ENCODE data around the gene ZKSCAN8. TPM values are rescaled to one million over a fixed set of nuclear protein-coding genes. Genes with fewer than 3 reads are reported as not detected.

Gene ZKSCAN8
- total RNA-seq, 2 experiments from 2014 or later: 14.8 to 15.0 TPM

GRCh38 chr6:28142446-28142845 is 763 bp downstream of the ZKSCAN8 start:
- no peaks in the 10 kb centered on the region for H3K9me3 Mint-ChIP-seq
- intact Hi-C loops (cut with micrococcal nuclease): loop anchor here (5.0 kb wide), 1 partner anchor 300 kb away; the partner anchor contains the start of gene ZSCAN23
- H3K27me3 Mint-ChIP-seq (ENCODE audit: low read depth): no peaks in the 10 kb centered on the region
- peak overlapping the region; percentile 91 for H3K4me3 Mint-ChIP-seq
- peak; percentile 42 for DNase-seq
- H3K4me1 Mint-ChIP-seq (ENCODE audit: low read depth): peaks cover 53% of the 10 kb centered on the region
- peaks cover 17% of the 10 kb centered on the region for H3K36me3 Mint-ChIP-seq (ENCODE audit: low read depth)
- peak overlapping the region; percentile 87 for H3K27ac Mint-ChIP-seq
- CTCF ChIA-PET: interaction anchor here (1.7 kb wide), 1 partner anchor 10 kb away, joined by 3 read pairs; no protein-coding TSS in a partner anchor

GRCh38 chr6:28145231-28145630 is 3.5 kb downstream of the ZKSCAN8 start:
- H3K4me3 Mint-ChIP-seq: no peak overlapping the region
- H3K27ac Mint-ChIP-seq: no peak overlapping the region
- DNase-seq: no peak
- intact Hi-C loops (cut with micrococcal nuclease): no loop called here
- peaks cover 33% of the 10 kb centered on the region for H3K36me3 Mint-ChIP-seq (ENCODE audit: low read depth)
- H3K27me3 Mint-ChIP-seq (ENCODE audit: low read depth): no peaks in the 10 kb centered on the region
- H3K9me3 Mint-ChIP-seq: no peaks in the 10 kb centered on the region
- CTCF ChIA-PET: no interaction called here
- peaks cover 28% of the 10 kb centered on the region for H3K4me1 Mint-ChIP-seq (ENCODE audit: low read depth)

GRCh38 chr6:28152531-28152930 is 10.8 kb downstream of the ZKSCAN8 start:
- CTCF ChIA-PET: no interaction called here

GRCh38 chr6:28153546-28153945 is 11.9 kb downstream of the ZKSCAN8 start:
- Mint-ChIP-seq H3K4me1 (ENCODE audit: low read depth) (no peaks in the 10 kb centered on the region), H3K27me3 (ENCODE audit: low read depth) (no peaks in the 10 kb centered on the region), H3K4me3 (no peak overlapping the region), H3K9me3 (peaks cover 6% of the 10 kb centered on the region), H3K36me3 (ENCODE audit: low read depth) (peaks cover 81% of the 10 kb centered on the region), H3K27ac (no peak overlapping the region)
- intact Hi-C loops (cut with micrococcal nuclease): no loop called here
- no peak for DNase-seq
- CTCF ChIA-PET: interaction anchor here (1.0 kb wide), 1 partner anchor 10 kb away, joined by 3 read pairs; no protein-coding TSS in a partner anchor

More at GRCh38 chr6:28152531-28152930, 10.8 kb downstream of the ZKSCAN8 start:
- intact Hi-C loops (cut with micrococcal nuclease): no loop called here
- Mint-ChIP-seq H3K4me1 (ENCODE audit: low read depth) (no peaks in the 10 kb centered on the region), H3K36me3 (ENCODE audit: low read depth) (peaks cover 80% of the 10 kb centered on the region), H3K27me3 (ENCODE audit: low read depth) (no peaks in the 10 kb centered on the region), H3K27ac (no peak overlapping the region), H3K4me3 (no peak overlapping the region), H3K9me3 (peaks cover 5% of the 10 kb centered on the region)
- DNase-seq: no peak

GRCh38 chr6:28154357-28154756 is 12.7 kb downstream of the ZKSCAN8 start:
- Mint-ChIP-seq H3K36me3 (ENCODE audit: low read depth) (peaks cover 82% of the 10 kb centered on the region), H3K4me3 (no peak overlapping the region), H3K27me3 (ENCODE audit: low read depth) (no peaks in the 10 kb centered on the region), H3K27ac (no peak overlapping the region), H3K4me1 (ENCODE audit: low read depth) (no peaks in the 10 kb centered on the region), H3K9me3 (peaks cover 11% of the 10 kb centered on the region)
- intact Hi-C loops (cut with micrococcal nuclease): no loop called here
- no peak for DNase-seq
- CTCF ChIA-PET: interaction anchor here (0.7 kb wide), 1 partner anchor 862 kb away, joined by 3 read pairs; no protein-coding TSS in a partner anchor

- H3K4me1 Mint-ChIP-seq (ENCODE audit: low read depth): peaks cover 13% of the 10 kb centered on the region
- H3K36me3 Mint-ChIP-seq (ENCODE audit: low read depth): peaks cover 56% of the 10 kb centered on the region
- CTCF ChIA-PET: no interaction called here
- peaks cover 9% of the 10 kb centered on the region for H3K9me3 Mint-ChIP-seq
- no peak overlapping the region for H3K4me3 Mint-ChIP-seq
- no peak overlapping the region for H3K27ac Mint-ChIP-seq
- no peak for DNase-seq
- H3K27me3 Mint-ChIP-seq (ENCODE audit: low read depth): no peaks in the 10 kb centered on the region
- intact Hi-C loops (cut with micrococcal nuclease): no loop called here
Observed at GRCh38 chr6:28158318-28158717, 16.6 kb downstream of the ZKSCAN8 start.

- no peak for DNase-seq
- no peak overlapping the region for H3K27ac Mint-ChIP-seq
- no peaks in the 10 kb centered on the region for H3K27me3 Mint-ChIP-seq (ENCODE audit: low read depth)
- CTCF ChIA-PET: no interaction called here
- H3K36me3 Mint-ChIP-seq (ENCODE audit: low read depth): peaks cover 51% of the 10 kb centered on the region
- peaks cover 9% of the 10 kb centered on the region for H3K9me3 Mint-ChIP-seq
- H3K4me3 Mint-ChIP-seq: no peak overlapping the region
- intact Hi-C loops (cut with micrococcal nuclease): no loop called here
- H3K4me1 Mint-ChIP-seq (ENCODE audit: low read depth): peaks cover 13% of the 10 kb centered on the region
Observed at GRCh38 chr6:28159029-28159607, 17.4 kb downstream of the ZKSCAN8 start.

- CTCF ChIA-PET: no interaction called here
- H3K27me3 Mint-ChIP-seq (ENCODE audit: low read depth): peaks cover 2% of the 10 kb centered on the region
- H3K4me3 Mint-ChIP-seq: no peak overlapping the region
- peaks cover 9% of the 10 kb centered on the region for H3K9me3 Mint-ChIP-seq
- no peak for DNase-seq
- H3K27ac Mint-ChIP-seq: no peak overlapping the region
- intact Hi-C loops (cut with micrococcal nuclease): loop anchor here (2.0 kb wide), 1 partner anchor 19 kb away; the partner anchor contains the start of gene ZKSCAN8
- H3K36me3 Mint-ChIP-seq (ENCODE audit: low read depth): peaks cover 43% of the 10 kb centered on the region
- H3K4me1 Mint-ChIP-seq (ENCODE audit: low read depth): peaks cover 13% of the 10 kb centered on the region
Observed at GRCh38 chr6:28160233-28160632, 18.6 kb downstream of the ZKSCAN8 start.

- Mint-ChIP-seq H3K27ac (peak overlapping the region; percentile 12), H3K36me3 (ENCODE audit: low read depth) (peaks cover 34% of the 10 kb centered on the region), H3K4me1 (ENCODE audit: low read depth) (peaks cover 13% of the 10 kb centered on the region), H3K9me3 (peaks cover 9% of the 10 kb centered on the region), H3K27me3 (ENCODE audit: low read depth) (peaks cover 3% of the 10 kb centered on the region), H3K4me3 (peak overlapping the region; percentile 76)
- DNase-seq: peak; percentile 91
- intact Hi-C loops (cut with micrococcal nuclease): loop anchor here (2.0 kb wide), 1 partner anchor 21 kb away; the partner anchor contains the start of gene ZKSCAN8
- CTCF ChIA-PET: interaction anchor here (0.6 to 1.0 kb wide), 2 partner anchors 56 to 197 kb away, joined by 3 to 4 read pairs; no protein-coding TSS in a partner anchor
Observed at GRCh38 chr6:28161410-28162079, 19.9 kb downstream of the ZKSCAN8 start.

- H3K27me3 Mint-ChIP-seq (ENCODE audit: low read depth): peaks cover 3% of the 10 kb centered on the region
- H3K27ac Mint-ChIP-seq: no peak overlapping the region
- H3K4me1 Mint-ChIP-seq (ENCODE audit: low read depth): peaks cover 13% of the 10 kb centered on the region
- peaks cover 3% of the 10 kb centered on the region for H3K9me3 Mint-ChIP-seq
- CTCF ChIA-PET: no interaction called here
- peaks cover 10% of the 10 kb centered on the region for H3K36me3 Mint-ChIP-seq (ENCODE audit: low read depth)
- intact Hi-C loops (cut with micrococcal nuclease): no loop called here
- no peak overlapping the region for H3K4me3 Mint-ChIP-seq
- no peak for DNase-seq
Observed at GRCh38 chr6:28165563-28165962, 23.9 kb downstream of the ZKSCAN8 start.

- Mint-ChIP-seq H3K4me3 (no peak overlapping the region), H3K4me1 (ENCODE audit: low read depth) (peaks cover 3% of the 10 kb centered on the region), H3K36me3 (ENCODE audit: low read depth) (peaks cover 6% of the 10 kb centered on the region), H3K9me3 (no peaks in the 10 kb centered on the region), H3K27ac (no peak overlapping the region), H3K27me3 (ENCODE audit: low read depth) (peaks cover 3% of the 10 kb centered on the region)
- DNase-seq: no peak
- intact Hi-C loops (cut with micrococcal nuclease): no loop called here
- CTCF ChIA-PET: no interaction called here
Observed at GRCh38 chr6:28167068-28167467, 25.4 kb downstream of the ZKSCAN8 start.

GRCh38 chr6:28167926-28168325 is 26.2 kb downstream of the ZKSCAN8 start:
- DNase-seq: no peak
- peaks cover 6% of the 10 kb centered on the region for H3K36me3 Mint-ChIP-seq (ENCODE audit: low read depth)
- CTCF ChIA-PET: no interaction called here
- peaks cover 3% of the 10 kb centered on the region for H3K27me3 Mint-ChIP-seq (ENCODE audit: low read depth)
- intact Hi-C loops (cut with micrococcal nuclease): no loop called here
- H3K9me3 Mint-ChIP-seq: no peaks in the 10 kb centered on the region
- no peak overlapping the region for H3K4me3 Mint-ChIP-seq
- H3K27ac Mint-ChIP-seq: no peak overlapping the region
- H3K4me1 Mint-ChIP-seq (ENCODE audit: low read depth): no peaks in the 10 kb centered on the region

GRCh38 chr6:28171271-28171670 is 29.6 kb downstream of the ZKSCAN8 start:
- no peaks in the 10 kb centered on the region for H3K9me3 Mint-ChIP-seq
- H3K4me3 Mint-ChIP-seq: no peak overlapping the region
- H3K27me3 Mint-ChIP-seq (ENCODE audit: low read depth): peaks cover 11% of the 10 kb centered on the region
- H3K4me1 Mint-ChIP-seq (ENCODE audit: low read depth): no peaks in the 10 kb centered on the region
- CTCF ChIA-PET: no interaction called here
- no peak overlapping the region for H3K27ac Mint-ChIP-seq
- no peaks in the 10 kb centered on the region for H3K36me3 Mint-ChIP-seq (ENCODE audit: low read depth)
- intact Hi-C loops (cut with micrococcal nuclease): no loop called here
- no peak for DNase-seq
